H9 (cell line): ENCODE results near the gene SLC25A15. TPM values are rescaled to one million over a fixed set of nuclear protein-coding genes. Genes with fewer than 3 reads are reported as not detected.

Experiments
- DNase-seq: peaks from one replicate; pipeline ENCODE4 v3.0.0-alpha.2; 2017
- H2AFZ ChIP-seq: one replicate; pipeline ENCODE4 v1.6.1; 2013; ENCODE audit warnings: mild to moderate bottlenecking, low read length, control low read depth, moderate library complexity
- H2AK5ac ChIP-seq: 2 replicates; pipeline ENCODE4 v1.6.1; 2013; ENCODE audit warnings: low read length, control low read depth, mixed read lengths; ENCODE audit not compliant: insufficient read length
- H2BK120ac ChIP-seq: one replicate; pipeline ENCODE4 v1.6.1; 2013; ENCODE audit warnings: low read depth, mild to moderate bottlenecking, low read length, control low read depth, inconsistent platforms; ENCODE audit not compliant: poor library complexity, severe bottlenecking
- H2BK12ac ChIP-seq: 2 replicates; pipeline ENCODE4 v1.6.1; 2013; ENCODE audit warnings: low read length, control low read depth, mixed read lengths, low read depth; ENCODE audit not compliant: insufficient read length
- H2BK15ac ChIP-seq: 2 replicates; pipeline ENCODE4 v1.6.1; 2013; ENCODE audit warnings: low read depth, low read length, control low read depth
- H2BK20ac ChIP-seq: one replicate; pipeline ENCODE4 v1.6.1; 2013; ENCODE audit warnings: low read depth, mild to moderate bottlenecking, low read length, control low read depth, inconsistent platforms; ENCODE audit not compliant: poor library complexity, severe bottlenecking
- H2BK5ac ChIP-seq: 2 replicates; pipeline ENCODE4 v1.6.1; 2013; ENCODE audit warnings: low read length, control low read depth, mixed read lengths; ENCODE audit not compliant: insufficient read length
- H3K14ac ChIP-seq: 2 replicates; pipeline ENCODE4 v1.6.1; 2013; ENCODE audit warnings: low read length, control low read depth; ENCODE audit not compliant: insufficient read depth
- H3K18ac ChIP-seq: 2 replicates; pipeline ENCODE4 v1.6.1; 2013; ENCODE audit warnings: low read depth, mild to moderate bottlenecking, mixed read lengths, low read length, control low read depth; ENCODE audit not compliant: insufficient read length
- H3K23ac ChIP-seq: 2 replicates; pipeline ENCODE4 v1.6.1; 2013; ENCODE audit warnings: low read length, control low read depth, mixed read lengths, low read depth; ENCODE audit not compliant: insufficient read length
- H3K23me2 ChIP-seq: 2 replicates; pipeline ENCODE4 v1.6.1; 2013; ENCODE audit warnings: low read depth, mild to moderate bottlenecking, mixed read lengths, low read length, control low read depth; ENCODE audit not compliant: insufficient read length, poor library complexity, severe bottlenecking
- H3K27ac ChIP-seq: 2 replicates; pipeline ENCODE4 v1.5.1; 2013; ENCODE audit warnings: low read length, control low read depth, mixed read lengths, low read depth; ENCODE audit not compliant: insufficient read length
- H3K27me3 ChIP-seq: 2 replicates; pipeline ENCODE4 v1.6.1; 2013; ENCODE audit warnings: low read length, control low read depth, inconsistent platforms; ENCODE audit not compliant: insufficient read depth
- H3K4ac ChIP-seq: 2 replicates; pipeline ENCODE4 v1.6.1; 2013; ENCODE audit warnings: low read depth, mild to moderate bottlenecking, control low read depth, inconsistent platforms, low read length, moderate library complexity
- H3K4me1 ChIP-seq: 2 replicates; pipeline ENCODE4 v1.6.1; 2013; ENCODE audit warnings: low read length, control low read depth, inconsistent platforms; ENCODE audit not compliant: insufficient read depth
- H3K4me2 ChIP-seq: 2 replicates; pipeline ENCODE4 v1.6.1; 2013; ENCODE audit warnings: low read length, control low read depth, mixed read lengths; ENCODE audit not compliant: insufficient read length, insufficient read depth
- H3K56ac ChIP-seq: 2 replicates; pipeline ENCODE4 v1.6.1; 2013; ENCODE audit warnings: low read depth, mild to moderate bottlenecking, mixed read lengths, low read length, control low read depth; ENCODE audit not compliant: insufficient read length
- H3K79me1 ChIP-seq: 2 replicates; pipeline ENCODE4 v1.6.1; 2013; ENCODE audit warnings: low read depth, mild to moderate bottlenecking, moderate library complexity, low read length, control low read depth, inconsistent platforms; ENCODE audit not compliant: insufficient read depth, poor library complexity, severe bottlenecking
- H3K79me2 ChIP-seq: 2 replicates; pipeline ENCODE4 v1.6.1; 2013; ENCODE audit warnings: low read length, control low read depth, inconsistent platforms; ENCODE audit not compliant: insufficient read depth
- H3K9ac ChIP-seq: 2 replicates; pipeline ENCODE4 v1.6.1; 2013; ENCODE audit warnings: low read length, control low read depth, mixed read lengths; ENCODE audit not compliant: insufficient read length; ENCODE audit errors: extremely low read depth
- H3K9me3 ChIP-seq: one replicate; pipeline ENCODE4 v1.6.1; 2013; ENCODE audit warnings: low read depth, low read length, inconsistent platforms; ENCODE audit not compliant: control insufficient read depth
- H3T11ph ChIP-seq: one replicate; pipeline ENCODE4 v1.6.1; 2013; ENCODE audit warnings: mild to moderate bottlenecking, low read length, control low read depth, inconsistent platforms
- H4K20me1 ChIP-seq: one replicate; pipeline ENCODE4 v1.6.1; 2013; ENCODE audit not compliant: control insufficient read depth, insufficient read length, insufficient read depth
- H4K5ac ChIP-seq: 2 replicates; pipeline ENCODE4 v1.6.1; 2013; ENCODE audit warnings: low read depth, mild to moderate bottlenecking, mixed read lengths, low read length, control low read depth; ENCODE audit not compliant: insufficient read length
- H4K8ac ChIP-seq: replicated peaks from 2 replicates; pipeline ENCODE4 v1.6.1; 2013; ENCODE audit warnings: low read length, control low read depth, mixed read lengths, low read depth; ENCODE audit not compliant: insufficient read length
- H4K91ac ChIP-seq: 2 replicates; pipeline ENCODE4 v1.6.1; 2013; ENCODE audit warnings: low read depth, mild to moderate bottlenecking, moderate library complexity, mixed read lengths, low read length, control low read depth; ENCODE audit not compliant: insufficient read length
- H3K27ac Mint-ChIP-seq, 3 experiments: 2 replicates in 2 of 3; 3 replicates in 1 of 3; pipeline ENCODE4 v1.8.0; 2020 to 2021; ENCODE audit warnings: mixed read lengths in 3 of 3, mild to moderate bottlenecking in 1 of 3, moderate library complexity in 1 of 3
- H3K27me3 Mint-ChIP-seq: 2 replicates; pipeline ENCODE4 v1.8.0; 2021; ENCODE audit warnings: low read depth, mild to moderate bottlenecking, moderate library complexity, mixed read lengths
- H3K36me3 Mint-ChIP-seq, 3 experiments: 2 replicates in 2 of 3; 3 replicates in 1 of 3; pipeline ENCODE4 v1.8.0; 2020 to 2021; ENCODE audit warnings: low read depth in 3 of 3, mixed read lengths in 3 of 3; ENCODE audit not compliant: insufficient read depth in 1 of 3
- H3K4me1 Mint-ChIP-seq, 2 experiments: 2 replicates each; pipeline ENCODE4 v1.8.0; 2020; ENCODE audit warnings: mixed read lengths in 2 of 2
- H3K4me3 Mint-ChIP-seq, 2 experiments: 2 replicates in 1 of 2; 3 replicates in 1 of 2; pipeline ENCODE4 v1.8.0; 2020 to 2021; ENCODE audit warnings: mild to moderate bottlenecking in 2 of 2, mixed read lengths in 2 of 2, moderate library complexity in 1 of 2
- H3K9me3 Mint-ChIP-seq, 2 experiments: 2 replicates in 1 of 2; 3 replicates in 1 of 2; pipeline ENCODE4 v1.8.0; 2020; ENCODE audit warnings: mild to moderate bottlenecking in 2 of 2, mixed read lengths in 2 of 2, moderate library complexity in 1 of 2
- CTCF ChIP-seq: fragments of 200-600 bp; sonication (generic); conservative IDR thresholded peaks from 3 replicates; pipeline ENCODE4 v1.8.0; 2021; ENCODE audit warnings: antibody characterized with exemption, mild to moderate bottlenecking
- WGBS: extraction: QIAGEN DNeasy Blood & Tissue Kit; methylation state at CpG from one replicate; pipeline ENCODE4 v1.1.7; 2013; ENCODE audit warnings: missing lambda C conversion rate, low lambda C conversion rate, mixed read lengths; ENCODE audit not compliant: insufficient read length; ENCODE audit errors: extremely low coverage; 5-methylcytosine and 5-hydroxymethylcytosine counted together
- total RNA-seq: library from RNA; stranded (reverse); gene quantifications from 2 replicates; pipeline ENCODE4 v1.2.1, GENCODE V29; 2021

SLC25A15 gene
- total RNA-seq, 1 experiment from 2014 or later = 21.1 TPM

GRCh38 chr13:40798380-40798779 lies 9.0 kb downstream of the SLC25A15 start:
- peaks cover 0 to 9% of the 10 kb centered on the region in 2 experiments; a peak in 2 of 4 replicates for H3K4me1 Mint-ChIP-seq
- Histone ChIP-seq H3K27me3 (no peaks in the 10 kb centered on the region; the same call in 1 of the 2 replicates), H3K9ac (no peak overlapping the region), H3K79me2 (no peaks in the 10 kb centered on the region), H3K56ac (no peak overlapping the region), H3K4me1 (no peaks in the 10 kb centered on the region), H3K4ac (no peak overlapping the region), H2AFZ (no peak overlapping the region), H2BK15ac (no peak overlapping the region), H3K23me2 (no peaks in the 10 kb centered on the region), H3K18ac (no peak overlapping the region), H2AK5ac (no peak overlapping the region), H3K14ac (no peak overlapping the region), H3K27ac (no peak overlapping the region), H4K91ac (no peak overlapping the region), H2BK120ac (no peak overlapping the region), H4K20me1 (no peaks in the 10 kb centered on the region), H3K23ac (no peak overlapping the region), H2BK20ac (no peak overlapping the region), H4K5ac (no peak overlapping the region), H3K79me1 (no peaks in the 10 kb centered on the region), H3K4me2 (no peak overlapping the region), H2BK12ac (no peak overlapping the region), H3K9me3 (no peaks in the 10 kb centered on the region), H2BK5ac (no peak overlapping the region), H3T11ph (no peak overlapping the region), H4K8ac (no peak overlapping the region)
- no peaks in the 10 kb centered on the region for H3K27me3 Mint-ChIP-seq
- DNase-seq = no peak
- no CpG with 5 or more reads among the region's 9 CpGs for WGBS
- H3K4me3 Mint-ChIP-seq = no peak overlapping the region
- H3K9me3 Mint-ChIP-seq = no peaks in the 10 kb centered on the region
- no peak for TF ChIP-seq CTCF
- H3K36me3 Mint-ChIP-seq = peaks cover 5 to 54% (median 48%) of the 10 kb centered on the region in 3 experiments; a peak in 6 of 7 replicates
- H3K27ac Mint-ChIP-seq = no peak overlapping the region
